ENCODE data around the gene ADAM10. TPM values are rescaled to one million over a fixed set of nuclear protein-coding genes. Genes with fewer than 3 reads are reported as not detected.

The ADAM10 gene
- total and polyA plus RNA-seq, 2 donors (not counting 1 experiment from before 2014, with no cell fraction given): 18.8 to 138 TPM

GRCh38 chr15:58762731-58763130, 13.2 kb upstream of the ADAM10 start:
- DNase-seq (no peak), ATAC-seq (ENCODE audit: low read depth) (no peak)
- Mint-ChIP-seq H3K4me1 (no peaks in the 10 kb centered on the region), H3K9me3 (ENCODE audit: insufficient read depth) (peaks cover 5% of the 10 kb centered on the region), H3K27ac (no peak overlapping the region), H3K27me3 (peaks cover 8% of the 10 kb centered on the region), H3K4me3 (no peak overlapping the region)
- Histone ChIP-seq H3K4me3 (ENCODE audit: control extremely low read depth in 1 of 5, extremely low read depth in 1 of 5, insufficient read depth in 1 of 5, low read depth in 2 of 5, low read length in 4 of 5) (no peak overlapping the region), H3K27ac (ENCODE audit: low read length in 2 of 2) (no peak overlapping the region), H3K79me2 (ENCODE audit: control insufficient read depth, insufficient read depth, low read length) (no peaks in the 10 kb centered on the region), H3K9ac (ENCODE audit: low read length) (no peak overlapping the region), H3K36me3 (replicated peaks in 1 of 2; ENCODE audit: control extremely low read depth in 1 of 2, control insufficient read depth in 1 of 2, extremely low read depth in 1 of 2, insufficient read depth in 2 of 2, low read length in 1 of 2) (no peaks in the 10 kb centered on the region), H3K4me2 (replicated peaks; ENCODE audit: low read depth, low read length, poor library complexity, severe bottlenecking) (no peak overlapping the region), H3K4me1 (ENCODE audit: control insufficient read depth in 2 of 2, insufficient read depth in 2 of 2, low read length in 2 of 2) (no peaks in the 10 kb centered on the region), H3K9me3 (ENCODE audit: control extremely low read depth in 1 of 3, control insufficient read depth in 2 of 3, insufficient read depth in 1 of 3, low read length in 2 of 3) (peaks cover 0 to 11% (median 5%) of the 10 kb centered on the region in 3 donors), H4K20me1 (ENCODE audit: control insufficient read depth, insufficient read depth, low read length, poor library complexity, severe bottlenecking) (no peaks in the 10 kb centered on the region), H2AFZ (ENCODE audit: insufficient read depth, low read depth, low read length, poor library complexity, severe bottlenecking) (no peak overlapping the region), H3K27me3 (replicated peaks in 1 of 4; ENCODE audit: control extremely low read depth in 1 of 4, control insufficient read depth in 3 of 4, insufficient read depth in 4 of 4, low read length in 3 of 4) (no peaks in the 10 kb centered on the region)
- no CpG with 5 or more reads among the region's 1 CpG for WGBS (ENCODE audit: insufficient coverage)
- CTCF ChIA-PET: no interaction called here
- intact Hi-C loops (cut with micrococcal nuclease): no loop called here
- TF ChIP-seq, protein P1, sequence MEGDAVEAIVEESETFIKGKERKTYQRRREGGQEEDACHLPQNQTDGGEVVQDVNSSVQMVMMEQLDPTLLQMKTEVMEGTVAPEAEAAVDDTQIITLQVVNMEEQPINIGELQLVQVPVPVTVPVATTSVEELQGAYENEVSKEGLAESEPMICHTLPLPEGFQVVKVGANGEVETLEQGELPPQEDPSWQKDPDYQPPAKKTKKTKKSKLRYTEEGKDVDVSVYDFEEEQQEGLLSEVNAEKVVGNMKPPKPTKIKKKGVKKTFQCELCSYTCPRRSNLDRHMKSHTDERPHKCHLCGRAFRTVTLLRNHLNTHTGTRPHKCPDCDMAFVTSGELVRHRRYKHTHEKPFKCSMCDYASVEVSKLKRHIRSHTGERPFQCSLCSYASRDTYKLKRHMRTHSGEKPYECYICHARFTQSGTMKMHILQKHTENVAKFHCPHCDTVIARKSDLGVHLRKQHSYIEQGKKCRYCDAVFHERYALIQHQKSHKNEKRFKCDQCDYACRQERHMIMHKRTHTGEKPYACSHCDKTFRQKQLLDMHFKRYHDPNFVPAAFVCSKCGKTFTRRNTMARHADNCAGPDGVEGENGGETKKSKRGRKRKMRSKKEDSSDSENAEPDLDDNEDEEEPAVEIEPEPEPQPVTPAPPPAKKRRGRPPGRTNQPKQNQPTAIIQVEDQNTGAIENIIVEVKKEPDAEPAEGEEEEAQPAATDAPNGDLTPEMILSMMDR (IDR thresholded peaks at IDR 0.05): no peak
- TF ChIP-seq EZH2 (IDR thresholded peaks at IDR 0.05; ENCODE audit: borderline replicate concordance, insufficient read depth, low read depth, low read length, poor library complexity, severe bottlenecking): no peak
- POLR2A ChIA-PET: no interaction called here

GRCh38 chr15:58762285-58762684, 12.8 kb upstream of the ADAM10 start:
- no peaks in the 10 kb centered on the region for H3K4me1 Mint-ChIP-seq
- Histone ChIP-seq H3K4me3 (ENCODE audit: control extremely low read depth in 1 of 5, extremely low read depth in 1 of 5, insufficient read depth in 1 of 5, low read depth in 2 of 5, low read length in 4 of 5) (no peak overlapping the region), H3K4me2 (replicated peaks; ENCODE audit: low read depth, low read length, poor library complexity, severe bottlenecking) (no peak overlapping the region), H3K9ac (ENCODE audit: low read length) (no peak overlapping the region), H3K4me1 (ENCODE audit: control insufficient read depth in 2 of 2, insufficient read depth in 2 of 2, low read length in 2 of 2) (no peaks in the 10 kb centered on the region), H3K36me3 (replicated peaks in 1 of 2; ENCODE audit: control extremely low read depth in 1 of 2, control insufficient read depth in 1 of 2, extremely low read depth in 1 of 2, insufficient read depth in 2 of 2, low read length in 1 of 2) (no peaks in the 10 kb centered on the region), H3K79me2 (ENCODE audit: control insufficient read depth, insufficient read depth, low read length) (no peaks in the 10 kb centered on the region), H2AFZ (ENCODE audit: insufficient read depth, low read depth, low read length, poor library complexity, severe bottlenecking) (no peak overlapping the region), H3K27me3 (replicated peaks in 1 of 4; ENCODE audit: control extremely low read depth in 1 of 4, control insufficient read depth in 3 of 4, insufficient read depth in 4 of 4, low read length in 3 of 4) (no peaks in the 10 kb centered on the region), H3K9me3 (ENCODE audit: control extremely low read depth in 1 of 3, control insufficient read depth in 2 of 3, insufficient read depth in 1 of 3, low read length in 2 of 3) (peaks cover 0 to 11% (median 5%) of the 10 kb centered on the region in 3 donors), H3K27ac (ENCODE audit: low read length in 2 of 2) (no peak overlapping the region), H4K20me1 (ENCODE audit: control insufficient read depth, insufficient read depth, low read length, poor library complexity, severe bottlenecking) (no peaks in the 10 kb centered on the region)
- TF ChIP-seq EZH2 (IDR thresholded peaks at IDR 0.05; ENCODE audit: borderline replicate concordance, insufficient read depth, low read depth, low read length, poor library complexity, severe bottlenecking): no peak
- TF ChIP-seq, protein P1 (IDR thresholded peaks at IDR 0.05): no peak
- no peak overlapping the region for H3K27ac Mint-ChIP-seq
- H3K4me3 Mint-ChIP-seq: no peak overlapping the region
- no peak for DNase-seq
- CTCF ChIA-PET: no interaction called here
- intact Hi-C loops (cut with micrococcal nuclease): no loop called here
- peaks cover 8% of the 10 kb centered on the region for H3K27me3 Mint-ChIP-seq
- peaks cover 5% of the 10 kb centered on the region for H3K9me3 Mint-ChIP-seq (ENCODE audit: insufficient read depth)
- POLR2A ChIA-PET: no interaction called here
- no peak for ATAC-seq (ENCODE audit: low read depth)
